ENCODE data around the gene HLA-DPB1.

- TF ChIP-seq CTCF (IDR thresholded peaks at IDR 0.05): no peak
- TF ChIP-seq POLR2A (IDR thresholded peaks at IDR 0.05; ENCODE audit: low read depth): no peak
Measured at GRCh38 chr6:33050014-33050810, 25.6 kb upstream of the HLA-DPB1 start.

Measured in esophagus muscularis mucosa (tissue), 3 donors.